ENCODE measurements around the gene ULK4. TPM values are rescaled to one million over a fixed set of nuclear protein-coding genes. Genes with fewer than 3 reads are reported as not detected.

Gene ULK4
- total and polyA plus RNA-seq, 2 of the 8 experiments (the other 6 are each of a cell fraction or from before 2014, with no cell fraction given): 3.0 to 10.8 TPM

DNA sequence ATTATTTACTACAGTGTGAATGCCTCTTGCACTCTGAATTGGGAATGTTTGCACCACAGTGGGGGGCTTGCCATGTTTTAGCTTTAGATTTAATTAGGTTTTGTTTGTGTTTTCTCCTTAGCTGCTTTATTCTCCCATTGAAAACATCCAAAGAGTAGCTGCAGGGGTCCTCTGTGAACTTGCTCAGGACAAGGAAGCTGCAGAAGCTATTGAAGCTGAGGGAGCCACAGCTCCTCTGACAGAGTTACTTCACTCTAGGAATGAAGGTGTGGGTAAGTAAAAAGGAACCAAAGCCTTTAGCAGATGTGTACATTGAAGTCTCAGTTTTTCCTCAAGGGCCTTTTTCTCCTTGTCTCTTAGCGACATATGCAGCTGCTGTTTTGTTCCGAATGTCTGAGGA, 725.7 kb downstream of the ULK4 start:
- Histone ChIP-seq H3K27ac (ENCODE audit: low read depth, low read length) (no peak overlapping the region), H3K4me1 (replicated peaks in 1 of 4; ENCODE audit: control insufficient read depth in 3 of 4, insufficient read depth in 4 of 4, low read length in 3 of 4) (peaks cover 0 to 11% (median 5%) of the 10 kb centered on the region in 4 experiments; a peak in 4 of 7 replicates), H2AFZ (ENCODE audit: low read length) (no peak overlapping the region), H3K9ac (replicated peaks in 1 of 4; ENCODE audit: extremely low read depth in 1 of 4, low read depth in 3 of 4, low read length in 3 of 4) (no peak overlapping the region), H3K23me2 (ENCODE audit: low read depth, low read length) (no peaks in the 10 kb centered on the region), H3K79me2 (ENCODE audit: control insufficient read depth in 1 of 2, insufficient read depth in 2 of 2, low read length in 2 of 2) (peaks cover 0 to 6% of the 10 kb centered on the region in 2 experiments; a peak in 2 of 4 replicates), H3K9me3 (ENCODE audit: insufficient read depth in 2 of 2, low read depth in 1 of 2, low read length in 1 of 2) (no peaks in the 10 kb centered on the region), H2BK15ac (ENCODE audit: low read length) (no peak overlapping the region), H3K4me2 (ENCODE audit: insufficient read depth in 1 of 2, low read depth in 2 of 2, low read length in 2 of 2) (peak overlapping the region in 1 of 2 experiments; percentile 36; a peak in 1 of 4 replicates), H2BK20ac (ENCODE audit: low read length) (no peak overlapping the region), H4K5ac (ENCODE audit: insufficient read length, low read depth, low read length) (no peak overlapping the region), H3K4me3 (ENCODE audit: extremely low read depth in 1 of 4, insufficient read depth in 2 of 4, low read depth in 3 of 4, low read length in 4 of 4) (peak overlapping the region in 1 of 4 experiments; percentile 25; a peak in 1 of 8 replicates), H3K79me1 (ENCODE audit: low read depth, low read length) (no peaks in the 10 kb centered on the region), H3K36me3 (ENCODE audit: control insufficient read depth in 2 of 4, insufficient read depth in 4 of 4, low read length in 3 of 4) (peaks cover 39 to 99% (median 62%) of the 10 kb centered on the region in 4 experiments), H3K56ac (replicated peaks; ENCODE audit: insufficient read length, low read depth, low read length) (no peak overlapping the region), H3K4ac (replicated peaks; ENCODE audit: insufficient read length, low read depth, low read length) (no peak overlapping the region), H2BK5ac (ENCODE audit: low read depth, low read length) (no peak overlapping the region), H3K14ac (ENCODE audit: insufficient read length) (no peak overlapping the region), H2AK5ac (ENCODE audit: low read depth, low read length) (no peak overlapping the region), H2BK120ac (replicated peaks; ENCODE audit: low read depth, low read length) (no peak overlapping the region), H2BK12ac (ENCODE audit: low read depth, low read length) (no peak overlapping the region), H4K91ac (replicated peaks; ENCODE audit: insufficient read length, low read length) (no peak overlapping the region), H3K18ac (ENCODE audit: extremely low read depth, low read length) (no peak overlapping the region), H4K20me1 (replicated peaks in 1 of 2; ENCODE audit: control insufficient read depth in 1 of 2, insufficient read depth in 2 of 2, low read length in 2 of 2) (peaks cover 2 to 11% of the 10 kb centered on the region in 2 experiments), H3K23ac (ENCODE audit: insufficient read length) (no peak overlapping the region), H3K27me3 (replicated peaks in 1 of 4; ENCODE audit: control insufficient read depth in 3 of 4, extremely low read depth in 1 of 4, insufficient read depth in 3 of 4, low read length in 3 of 4) (no peaks in the 10 kb centered on the region), H4K8ac (ENCODE audit: extremely low read depth, insufficient read depth, low read length) (no peak overlapping the region)
- FAIRE-seq (no peak), DNase-seq (ENCODE audit: low read depth in 1 of 2, low spot score in 2 of 2) (no peak)
- ChIA-PET POLR2A (ENCODE audit: partially characterized antibody) (interaction anchor here (1.1 to 1.3 kb wide), 2 partner anchors 8 to 37 kb away, joined by 4 to 5 read pairs; partner anchors contain the start of gene CTNNB1), CTCF (ENCODE audit: partially characterized antibody) (interaction anchor here (0.9 to 1.3 kb wide), 3 partner anchors 8 to 14 kb away, joined by 3 read pairs; no protein-coding TSS in a partner anchor)
- WGBS, 2 experiments (ENCODE audit: extremely low coverage in 1 of 2, insufficient coverage in 1 of 2, insufficient read length in 1 of 2, insufficient replicate concordance in 2 of 2, low coverage in 1 of 2, low lambda C conversion rate in 2 of 2, missing lambda C conversion rate in 1 of 2): 98% methylated on average over 2 of the region's 2 CpGs; no CpG with 5 or more reads in 1 of the 2 experiments

Data from H1 (cell line).